WI38 (cell line): Measurements from ENCODE around the gene SOWAHB.

Experiments
- H3K4me3 ChIP-seq: 2 replicates; pipeline ENCODE4 v1.5.1; 2011; ENCODE audit warnings: low read depth, mild to moderate bottlenecking, control low read depth, low read length
- TF ChIP-seq, protein P1 (sequence below): IDR thresholded peaks from 2 replicates; pipeline ENCODE4 v1.5.1; 2012; ENCODE audit warnings: low read depth, mild to moderate bottlenecking, control low read depth, low read length

SOWAHB gene, protein sequence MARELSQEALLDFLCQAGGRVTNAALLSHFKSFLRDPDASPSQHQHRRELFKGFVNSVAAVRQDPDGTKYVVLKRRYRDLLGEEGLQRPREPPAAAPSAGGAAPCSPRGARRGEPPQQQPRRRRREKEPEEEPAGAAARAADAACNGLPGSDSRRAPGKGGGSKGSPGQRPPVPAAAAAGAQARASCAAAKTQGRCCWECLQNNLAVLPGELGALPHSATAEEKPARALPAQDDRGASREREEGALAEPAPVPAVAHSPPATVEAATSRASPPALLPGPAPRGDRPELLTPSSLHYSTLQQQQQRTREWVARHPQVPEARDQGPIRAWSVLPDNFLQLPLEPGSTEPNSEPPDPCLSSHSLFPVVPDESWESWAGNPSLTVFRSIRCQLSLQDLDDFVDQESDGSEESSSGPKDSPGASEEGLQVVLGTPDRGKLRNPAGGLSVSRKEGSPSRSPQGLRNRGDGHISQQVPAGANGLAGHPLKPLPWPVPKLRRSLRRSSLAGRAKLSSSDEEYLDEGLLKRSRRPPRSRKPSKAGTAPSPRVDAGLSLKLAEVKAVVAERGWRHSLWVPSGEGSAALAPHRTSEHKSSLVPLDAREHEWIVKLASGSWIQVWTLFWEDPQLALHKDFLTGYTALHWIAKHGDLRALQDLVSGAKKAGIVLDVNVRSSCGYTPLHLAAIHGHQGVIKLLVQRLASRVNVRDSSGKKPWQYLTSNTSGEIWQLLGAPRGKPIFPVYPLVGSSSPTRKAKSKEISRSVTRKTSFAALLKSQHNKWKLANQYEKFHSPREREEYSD

DNA sequence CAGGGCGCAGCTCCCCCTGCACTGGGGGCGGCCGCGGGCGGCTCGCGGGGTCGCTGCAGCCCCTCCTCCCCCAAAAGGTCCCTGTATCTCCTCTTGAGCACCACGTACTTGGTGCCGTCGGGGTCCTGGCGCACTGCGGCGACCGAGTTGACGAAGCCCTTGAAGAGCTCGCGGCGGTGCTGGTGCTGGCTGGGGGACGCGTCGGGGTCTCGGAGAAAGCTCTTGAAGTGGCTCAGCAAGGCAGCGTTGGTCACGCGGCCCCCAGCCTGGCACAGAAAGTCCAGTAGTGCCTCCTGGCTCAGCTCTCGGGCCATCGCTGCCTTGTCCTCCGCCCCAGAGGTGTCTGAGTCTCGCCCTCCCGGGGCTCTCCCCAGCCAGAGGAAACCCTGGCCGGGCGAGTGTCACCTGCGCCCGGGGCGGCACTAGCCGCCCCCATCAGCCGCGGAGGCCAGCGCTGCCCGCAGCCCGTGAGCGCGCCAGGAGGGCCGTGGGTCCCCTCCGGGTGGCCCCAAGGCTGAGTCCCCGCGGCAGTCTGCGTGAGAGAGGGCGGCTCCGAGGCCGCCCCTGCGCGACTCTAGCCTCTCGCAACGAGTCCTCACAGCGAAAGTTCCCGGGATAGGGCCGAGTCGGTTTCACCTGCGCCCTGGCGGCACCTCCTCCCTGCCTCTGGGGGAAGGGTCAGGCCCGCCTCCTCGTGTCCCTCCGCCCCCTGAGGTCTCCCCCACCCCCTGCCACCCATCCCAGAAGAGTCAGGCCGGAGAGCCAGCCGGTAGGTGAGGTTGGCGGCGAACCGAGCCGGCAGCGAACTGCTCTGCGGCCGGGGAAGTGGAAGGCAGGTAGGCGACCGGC lies at the start of gene SOWAHB:
SOWAHB (minus strand) TSS at position 609 of the 849 bp plus-strand sequence; CDS start at position 314, 295 bp downstream.
- peak within 1 kb of the TSS; percentile 51 for H3K4me3 ChIP-seq
- TF ChIP-seq, protein P1, sequence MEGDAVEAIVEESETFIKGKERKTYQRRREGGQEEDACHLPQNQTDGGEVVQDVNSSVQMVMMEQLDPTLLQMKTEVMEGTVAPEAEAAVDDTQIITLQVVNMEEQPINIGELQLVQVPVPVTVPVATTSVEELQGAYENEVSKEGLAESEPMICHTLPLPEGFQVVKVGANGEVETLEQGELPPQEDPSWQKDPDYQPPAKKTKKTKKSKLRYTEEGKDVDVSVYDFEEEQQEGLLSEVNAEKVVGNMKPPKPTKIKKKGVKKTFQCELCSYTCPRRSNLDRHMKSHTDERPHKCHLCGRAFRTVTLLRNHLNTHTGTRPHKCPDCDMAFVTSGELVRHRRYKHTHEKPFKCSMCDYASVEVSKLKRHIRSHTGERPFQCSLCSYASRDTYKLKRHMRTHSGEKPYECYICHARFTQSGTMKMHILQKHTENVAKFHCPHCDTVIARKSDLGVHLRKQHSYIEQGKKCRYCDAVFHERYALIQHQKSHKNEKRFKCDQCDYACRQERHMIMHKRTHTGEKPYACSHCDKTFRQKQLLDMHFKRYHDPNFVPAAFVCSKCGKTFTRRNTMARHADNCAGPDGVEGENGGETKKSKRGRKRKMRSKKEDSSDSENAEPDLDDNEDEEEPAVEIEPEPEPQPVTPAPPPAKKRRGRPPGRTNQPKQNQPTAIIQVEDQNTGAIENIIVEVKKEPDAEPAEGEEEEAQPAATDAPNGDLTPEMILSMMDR = no peak

DNA sequence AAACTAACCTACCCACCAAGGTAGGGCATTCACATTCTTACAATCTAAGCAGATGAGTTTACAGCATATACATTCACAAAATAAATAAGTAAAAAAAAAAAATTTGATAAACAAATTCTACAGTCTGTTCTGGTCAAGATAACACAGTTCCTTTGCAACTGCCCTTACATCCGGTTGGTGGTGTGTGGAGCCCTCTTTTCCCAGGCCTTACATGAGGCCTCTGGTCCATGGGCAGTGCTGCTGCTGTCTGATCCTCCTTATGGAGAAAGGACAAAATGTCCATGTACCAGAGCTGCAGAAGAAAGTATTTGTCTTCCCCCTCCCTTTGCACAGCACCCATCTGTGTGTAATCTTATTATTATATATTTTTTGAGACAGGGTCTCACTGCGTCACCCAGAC lies 49.4 kb upstream of the SOWAHB start:
- TF ChIP-seq, protein P1 = no peak
- peak overlapping the region; percentile 97 for H3K4me3 ChIP-seq

DNA sequence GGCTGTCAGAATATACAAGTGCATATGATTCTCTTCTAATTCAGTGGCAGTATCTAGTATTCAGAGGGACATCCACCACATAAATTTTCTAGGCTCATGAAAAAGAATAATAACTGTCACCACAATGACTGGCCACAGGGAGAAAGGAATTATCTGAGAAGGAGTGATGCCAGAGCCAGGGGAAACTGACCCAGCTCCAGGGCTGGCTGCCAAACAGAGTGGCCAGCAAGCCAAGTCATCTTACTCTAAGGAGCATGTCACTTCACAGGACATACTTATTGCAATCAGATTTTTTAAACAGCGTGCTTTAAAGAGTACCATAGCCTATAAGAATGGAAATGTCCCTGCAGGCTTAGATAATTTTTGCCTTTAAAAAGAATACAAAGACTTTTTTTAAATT lies 45.8 kb upstream of the SOWAHB start:
- TF ChIP-seq, protein P1 = no peak
- no peak overlapping the region for H3K4me3 ChIP-seq

DNA sequence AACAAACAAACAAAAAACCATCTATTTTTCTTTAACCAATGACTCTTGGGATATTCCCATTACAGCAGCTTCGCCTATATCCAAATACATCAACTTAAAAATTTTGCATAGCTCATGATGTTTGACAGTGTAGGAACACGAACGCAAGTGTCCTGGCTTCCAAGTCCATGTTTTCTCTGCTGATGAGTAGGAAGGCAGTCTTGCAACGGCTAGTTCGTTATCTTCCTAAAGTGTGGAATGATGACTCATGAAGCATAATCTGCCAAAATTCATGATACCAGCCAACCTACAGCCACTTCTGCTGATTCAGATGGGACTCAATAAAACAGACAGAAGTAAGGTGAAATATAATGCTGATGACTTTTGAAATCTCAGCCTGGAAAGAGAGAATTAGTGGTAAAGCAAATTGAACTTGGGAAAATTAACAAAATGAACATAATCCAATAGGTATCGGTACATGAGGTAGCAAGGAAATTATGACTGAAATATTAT lies 45.2 kb upstream of the SOWAHB start:
- H3K4me3 ChIP-seq = no peak overlapping the region
- TF ChIP-seq, protein P1 = no peak

DNA sequence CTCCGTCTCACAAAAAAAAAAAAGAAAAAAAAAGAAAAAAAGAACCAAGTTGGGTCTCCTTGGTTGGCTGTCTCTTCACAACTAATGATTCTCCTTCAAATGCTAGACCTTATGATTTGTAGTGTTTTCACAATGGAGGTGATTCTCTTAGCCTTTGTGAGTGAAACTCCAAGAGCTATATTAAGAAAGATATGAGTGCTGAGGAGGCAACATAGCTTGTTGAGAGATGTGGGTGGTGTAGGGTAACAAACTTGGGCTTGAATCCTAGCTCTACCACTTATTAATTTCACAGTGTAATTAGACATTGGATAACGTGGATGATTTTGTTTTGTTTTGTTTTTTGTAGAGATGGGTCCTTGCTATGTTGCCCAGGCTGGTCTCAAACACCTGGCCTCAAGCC lies 41.2 kb upstream of the SOWAHB start:
- TF ChIP-seq, protein P1 = no peak
- no peak overlapping the region for H3K4me3 ChIP-seq

DNA sequence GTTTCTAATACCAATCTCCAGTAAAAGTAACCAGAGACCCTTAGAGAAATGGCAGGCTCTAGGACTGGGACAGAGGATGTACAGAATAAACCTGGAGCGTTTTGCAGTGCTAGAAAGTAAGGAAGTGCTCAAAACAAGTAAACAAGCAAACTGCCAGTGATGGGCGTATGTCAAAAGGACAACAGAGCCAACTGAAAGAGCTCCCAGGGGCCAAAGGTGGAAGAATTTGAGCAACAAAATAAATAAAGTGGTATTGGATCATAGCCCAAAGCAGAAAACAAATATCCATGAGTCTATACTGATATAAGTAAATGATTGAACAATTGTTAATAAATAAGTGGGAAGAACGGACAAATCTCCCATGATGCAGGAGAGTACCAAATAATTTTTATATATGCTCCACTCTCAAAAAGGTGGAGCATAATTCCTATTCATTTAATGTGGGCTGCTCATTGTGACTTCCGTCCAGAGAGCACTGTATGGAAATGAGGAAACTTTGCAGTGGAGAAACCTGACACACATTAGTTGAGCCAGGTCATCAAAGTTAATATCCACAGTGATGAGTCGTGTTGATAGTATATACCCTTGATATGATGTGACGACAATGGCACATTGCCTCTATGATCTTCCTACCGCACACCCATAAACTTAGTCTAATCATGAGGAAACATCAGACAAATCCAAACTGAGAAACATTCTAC lies 33.8 kb upstream of the SOWAHB start:
- TF ChIP-seq, protein P1 = no peak
- H3K4me3 ChIP-seq = no peak overlapping the region
